ENCODE results near the gene BROX.
"Not testable (repeated sequence)": the region's sequence is repeated elsewhere in the genome, so short reads cannot be mapped to it uniquely, and the experiment has no call there.

The BROX gene

DNA sequence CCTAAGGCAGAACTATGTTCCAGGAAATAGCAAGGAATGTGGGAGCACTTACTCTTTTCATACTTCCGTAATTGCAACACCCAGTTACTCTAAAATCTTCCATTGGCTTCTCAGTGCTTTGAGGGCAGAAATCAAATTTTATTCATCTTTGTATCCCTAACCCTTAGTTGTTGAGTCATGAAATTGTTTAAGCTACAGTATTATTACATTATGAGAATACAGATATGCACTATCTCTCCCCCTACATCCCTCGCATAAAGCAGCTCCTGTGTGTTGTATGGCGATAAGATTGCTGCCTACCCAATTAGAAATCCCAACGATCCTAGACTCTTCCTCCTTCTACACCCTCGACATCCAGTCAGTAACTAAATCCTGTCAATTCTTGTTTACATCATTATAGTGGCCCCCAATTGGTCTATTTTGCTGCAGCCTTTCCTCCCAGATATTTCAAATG lies 2.6 kb upstream of the BROX start:
- peaks cover 5% of the 10 kb centered on the region for H3K9me3 Mint-ChIP-seq
- H3K4me1 Mint-ChIP-seq, result peaks cover 58% of the 10 kb centered on the region
- peak overlapping the region; percentile 10 for H3K4me3 Mint-ChIP-seq
- H3K27ac Mint-ChIP-seq, result no peak overlapping the region
- H3K36me3 Mint-ChIP-seq (ENCODE audit: low read depth), result peaks cover 32% of the 10 kb centered on the region
- DNase-seq (no peak), ATAC-seq (no peak)
- no peaks in the 10 kb centered on the region for H3K27me3 Mint-ChIP-seq

GRCh38 chr1:222711319-222712252 lies 778 bp upstream of the BROX start:
- H3K9me3 Mint-ChIP-seq, result no peaks in the 10 kb centered on the region
- H3K4me3 Mint-ChIP-seq, result peak overlapping the region; percentile 98
- H3K4me1 Mint-ChIP-seq, result peaks cover 48% of the 10 kb centered on the region

GRCh38 chr1:222713091-222713961 lies 962 bp downstream of the BROX start:
- peak; percentile 77 for ATAC-seq
- Mint-ChIP-seq H3K9me3 (no peaks in the 10 kb centered on the region), H3K27me3 (no peaks in the 10 kb centered on the region), H3K27ac (peak overlapping the region; percentile 97), H3K4me3 (peak overlapping the region; percentile 98), H3K4me1 (peaks cover 40% of the 10 kb centered on the region), H3K36me3 (ENCODE audit: low read depth) (peaks cover 30% of the 10 kb centered on the region)
- peak; percentile 90 for DNase-seq

More at GRCh38 chr1:222711319-222712252, 778 bp upstream of the BROX start:
- peaks cover 27% of the 10 kb centered on the region for H3K36me3 Mint-ChIP-seq (ENCODE audit: low read depth)
- DNase-seq, result peak; percentile 55
- H3K27ac Mint-ChIP-seq, result peak overlapping the region; percentile 94
- H3K27me3 Mint-ChIP-seq, result no peaks in the 10 kb centered on the region
- peak; percentile 51 for ATAC-seq

- Mint-ChIP-seq H3K27ac (no peak overlapping the region), H3K36me3 (ENCODE audit: low read depth) (peaks cover 37% of the 10 kb centered on the region), H3K4me3 (no peak overlapping the region), H3K9me3 (no peaks in the 10 kb centered on the region), H3K27me3 (no peaks in the 10 kb centered on the region), H3K4me1 (peaks cover 16% of the 10 kb centered on the region)
- ATAC-seq (no peak), DNase-seq (no peak)
Observed at GRCh38 chr1:222716393-222716792, 4.0 kb downstream of the BROX start.

DNA sequence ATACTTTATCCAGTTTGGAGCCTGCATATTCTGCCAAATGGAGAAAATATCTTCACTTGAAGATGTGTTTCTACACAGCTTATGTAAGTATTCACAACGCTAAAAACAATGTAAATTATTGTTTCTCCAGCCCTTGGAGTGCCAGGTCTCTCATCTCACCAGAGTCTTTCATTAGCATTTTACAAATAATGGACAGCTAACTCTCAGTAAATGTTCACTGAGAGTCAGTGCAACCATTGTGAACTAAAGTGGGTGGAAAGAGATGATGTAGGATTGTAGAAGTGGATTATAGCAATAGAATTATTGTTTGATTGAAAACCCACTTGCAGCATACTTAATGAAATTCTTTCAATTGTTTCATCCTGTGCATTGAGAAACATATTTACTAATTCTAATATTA lies 16.4 kb downstream of the BROX start:
- H3K36me3 Mint-ChIP-seq (ENCODE audit: low read depth), result peaks cover 60% of the 10 kb centered on the region

DNA sequence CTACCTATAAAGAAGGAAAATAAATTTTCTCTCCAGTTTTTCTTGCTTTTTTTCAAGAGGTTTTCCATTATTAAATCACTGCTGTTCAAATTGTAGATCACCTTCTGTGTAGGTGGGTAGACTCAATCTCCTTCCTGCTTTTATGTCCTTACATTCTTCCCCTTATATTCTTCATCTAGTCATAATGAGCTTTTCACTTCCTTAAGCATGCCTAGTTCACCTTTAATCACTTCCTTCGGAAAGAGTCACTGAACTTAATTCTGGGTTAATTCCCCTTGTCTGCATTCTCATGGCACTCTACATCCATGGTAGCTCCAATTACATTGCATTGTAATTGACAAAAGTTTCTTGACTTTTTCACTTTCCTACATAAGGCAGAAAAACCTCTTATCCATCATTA lies 18.5 kb downstream of the BROX start:
- ATAC-seq (no peak), DNase-seq (no peak)
- peak overlapping the region; percentile 48 for H3K27ac Mint-ChIP-seq
- no peak overlapping the region for H3K4me3 Mint-ChIP-seq
- H3K36me3 Mint-ChIP-seq (ENCODE audit: low read depth), result peaks cover 56% of the 10 kb centered on the region
- H3K9me3 Mint-ChIP-seq, result no peaks in the 10 kb centered on the region
- no peaks in the 10 kb centered on the region for H3K27me3 Mint-ChIP-seq
- peaks cover 19% of the 10 kb centered on the region for H3K4me1 Mint-ChIP-seq

More for the DNA sequence above, 16.4 kb downstream of the BROX start:
- no peak overlapping the region for H3K4me3 Mint-ChIP-seq
- peaks cover 19% of the 10 kb centered on the region for H3K4me1 Mint-ChIP-seq
- no peak overlapping the region for H3K27ac Mint-ChIP-seq
- no peak for DNase-seq
- ATAC-seq, result no peak
- no peaks in the 10 kb centered on the region for H3K27me3 Mint-ChIP-seq
- no peaks in the 10 kb centered on the region for H3K9me3 Mint-ChIP-seq

GRCh38 chr1:222732216-222733159 lies 20.1 kb downstream of the BROX start:
- peak overlapping the region; percentile 61 for H3K27ac Mint-ChIP-seq
- ATAC-seq, result peak; percentile 46
- H3K9me3 Mint-ChIP-seq, result no peaks in the 10 kb centered on the region
- no peak for DNase-seq
- no peaks in the 10 kb centered on the region for H3K27me3 Mint-ChIP-seq
- H3K36me3 Mint-ChIP-seq (ENCODE audit: low read depth), result peaks cover 50% of the 10 kb centered on the region
- H3K4me1 Mint-ChIP-seq, result peaks cover 19% of the 10 kb centered on the region
- no peak overlapping the region for H3K4me3 Mint-ChIP-seq

DNA sequence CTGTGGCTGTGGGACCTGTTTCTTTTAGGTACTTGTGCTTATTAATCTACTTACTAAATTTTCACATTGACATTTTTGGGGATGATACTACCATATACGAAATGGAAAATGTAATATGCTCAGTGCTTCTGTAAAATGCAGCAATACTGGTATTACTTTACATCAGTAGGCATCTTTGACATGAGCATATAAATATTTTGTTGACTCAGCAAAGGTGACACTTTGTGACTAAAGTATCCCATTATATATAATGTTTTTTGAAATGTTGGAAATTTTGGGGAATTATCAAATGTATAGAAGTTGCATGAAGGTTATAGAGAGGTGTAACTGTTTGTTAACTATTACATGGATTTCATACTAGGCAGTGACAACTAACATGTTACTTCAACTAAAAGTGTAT lies 22.4 kb downstream of the BROX start:
- Mint-ChIP-seq H3K27ac (no peak overlapping the region), H3K9me3 (no peaks in the 10 kb centered on the region), H3K36me3 (ENCODE audit: low read depth) (peaks cover 36% of the 10 kb centered on the region), H3K27me3 (no peaks in the 10 kb centered on the region), H3K4me1 (peaks cover 21% of the 10 kb centered on the region), H3K4me3 (no peak overlapping the region)
- no peak for DNase-seq
- no peak for ATAC-seq

- no peak for DNase-seq
- ATAC-seq, result no peak
- H3K4me3 Mint-ChIP-seq, result no peak overlapping the region
- H3K36me3 Mint-ChIP-seq (ENCODE audit: low read depth), result peaks cover 24% of the 10 kb centered on the region
- no peaks in the 10 kb centered on the region for H3K9me3 Mint-ChIP-seq
- H3K4me1 Mint-ChIP-seq, result peaks cover 18% of the 10 kb centered on the region
- H3K27ac Mint-ChIP-seq, result no peak overlapping the region
- no peaks in the 10 kb centered on the region for H3K27me3 Mint-ChIP-seq
Observed at GRCh38 chr1:222736470-222736869, 24.1 kb downstream of the BROX start.

DNA sequence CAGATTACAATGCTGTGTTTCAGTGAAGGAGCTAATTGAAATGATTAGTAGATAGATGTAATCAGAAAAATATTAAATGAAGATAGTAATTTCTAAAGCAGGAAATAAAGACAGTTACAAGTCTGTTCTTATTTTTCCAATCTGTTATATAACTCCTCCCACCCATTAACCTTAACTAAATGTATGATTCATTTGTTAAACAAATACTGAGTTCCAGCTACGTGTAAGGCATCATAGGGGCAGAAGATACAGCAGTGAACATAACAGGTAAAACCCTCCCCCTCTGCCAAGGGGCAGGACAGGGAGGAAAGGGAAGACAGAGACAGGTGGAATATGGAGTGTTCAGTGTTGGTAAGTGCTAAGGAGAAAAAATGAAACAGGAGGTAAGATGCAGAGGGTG lies 24.6 kb downstream of the BROX start, which contains the start of gene FAM177B:
TSS of gene FAM177B (plus strand) at position 231 of the 400 bp plus-strand sequence. CDS start 9,344 bp downstream, outside the sequence.
- DNase-seq, result no peak
- H3K36me3 Mint-ChIP-seq (ENCODE audit: low read depth), result peaks cover 20% of the 10 kb centered on the region
- no peaks in the 10 kb centered on the region for H3K9me3 Mint-ChIP-seq
- no peaks in the 10 kb centered on the region for H3K27me3 Mint-ChIP-seq
- H3K27ac Mint-ChIP-seq, result no peak within 1 kb of the TSS
- peaks cover 16% of the 10 kb centered on the region for H3K4me1 Mint-ChIP-seq
- H3K4me3 Mint-ChIP-seq, result no peak within 1 kb of the TSS
- ATAC-seq, result no peak

DNA sequence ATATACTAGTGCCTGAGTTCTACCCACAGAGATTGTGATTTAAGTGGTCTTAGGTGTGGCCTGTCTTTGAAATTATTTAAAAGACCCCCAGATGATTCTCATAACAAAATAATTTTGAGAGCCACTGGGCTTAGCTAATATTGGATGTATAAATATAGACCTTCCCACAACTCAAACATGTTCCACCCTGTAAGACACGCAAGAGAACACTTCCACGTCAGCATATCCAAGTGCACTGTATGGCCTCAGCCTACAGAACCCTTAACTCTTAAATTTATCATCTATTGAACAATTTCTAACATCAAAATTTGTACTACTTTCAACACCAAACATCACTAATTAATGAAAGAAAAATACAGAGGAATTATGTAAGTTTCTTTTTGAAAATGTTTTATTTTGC lies 27.1 kb downstream of the BROX start:
- Mint-ChIP-seq H3K36me3 (ENCODE audit: low read depth) (peaks cover 2% of the 10 kb centered on the region), H3K27ac (no peak overlapping the region), H3K4me1 (peaks cover 9% of the 10 kb centered on the region), H3K27me3 (no peaks in the 10 kb centered on the region), H3K4me3 (no peak overlapping the region), H3K9me3 (no peaks in the 10 kb centered on the region)
- ATAC-seq (no peak), DNase-seq (no peak)

DNA sequence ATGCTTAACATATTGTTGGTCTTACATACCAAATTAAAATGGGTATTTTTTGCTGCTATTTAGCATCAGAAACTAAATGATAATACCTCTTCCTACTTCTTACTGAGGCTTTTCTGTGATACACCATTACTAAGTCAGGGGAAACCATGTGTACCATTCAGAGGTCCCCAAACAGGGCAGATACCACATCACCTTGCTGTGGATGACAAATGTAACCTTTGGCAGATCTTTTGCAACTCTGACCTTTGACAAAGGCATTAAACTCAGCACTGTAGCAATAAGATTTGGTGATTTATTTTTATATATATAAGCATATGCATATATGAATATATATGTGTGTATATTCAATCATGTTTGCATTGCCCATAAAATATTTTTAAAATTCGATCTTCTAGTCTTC lies 27.6 kb downstream of the BROX start:
- DNase-seq, result no peak
- ATAC-seq, result peak; percentile 71
- Mint-ChIP-seq H3K9me3 (no peaks in the 10 kb centered on the region), H3K36me3 (ENCODE audit: low read depth) (no peaks in the 10 kb centered on the region), H3K4me1 (peaks cover 9% of the 10 kb centered on the region), H3K27me3 (no peaks in the 10 kb centered on the region), H3K27ac (no peak overlapping the region), H3K4me3 (no peak overlapping the region)

DNA sequence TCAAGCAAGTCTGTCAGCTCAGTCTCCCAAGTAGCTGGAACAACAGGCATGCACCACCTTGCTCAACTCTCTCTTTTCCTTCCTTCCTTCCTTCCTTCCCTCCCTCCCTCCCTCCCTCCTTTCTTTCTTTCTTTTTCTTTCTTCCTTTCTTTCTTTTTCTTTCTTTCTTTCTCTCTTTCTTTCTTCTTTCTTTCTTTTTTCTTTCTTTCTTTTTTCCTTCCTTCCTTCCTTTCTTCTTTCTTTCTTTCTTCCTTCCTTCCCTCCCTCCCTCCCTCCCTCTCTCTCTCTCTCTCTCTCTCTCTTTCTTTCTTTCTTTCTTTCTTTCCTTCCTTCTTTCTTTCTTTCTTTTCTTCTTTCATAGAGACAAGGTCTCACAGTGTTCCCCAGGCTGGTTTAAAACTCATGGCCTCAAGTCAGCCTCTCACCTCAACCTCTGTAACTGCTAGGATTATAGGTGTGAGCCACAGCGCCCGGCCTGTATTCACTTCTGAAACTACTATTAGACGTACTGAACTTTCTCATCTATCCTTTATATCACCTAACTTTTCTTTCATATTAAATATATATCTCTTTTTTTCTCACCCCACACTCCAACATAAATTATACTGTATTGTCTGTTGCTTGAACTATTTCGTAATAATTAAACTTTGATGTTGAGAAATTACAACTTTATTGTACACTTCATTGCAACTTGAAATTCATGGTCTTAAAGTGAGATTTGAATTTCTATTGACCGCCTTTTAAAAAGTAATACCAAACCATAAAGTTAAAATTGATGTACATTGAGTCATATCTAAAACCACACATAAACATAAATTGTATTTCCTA lies 29.5 kb downstream of the BROX start:
- ATAC-seq; H3K9me3 Mint-ChIP-seq; H3K27ac Mint-ChIP-seq; H3K4me3 Mint-ChIP-seq; H3K36me3 Mint-ChIP-seq (ENCODE audit: low read depth); H3K4me1 Mint-ChIP-seq; DNase-seq; H3K27me3 Mint-ChIP-seq: not testable (repeated sequence)

All from activated naive CD8-positive, alpha-beta T cell treated with anti-CD3 and anti-CD28 coated beads, Interleukin-2, amount 50 U/mL, for 24 hours (primary cell).